Measurements from ENCODE around the gene MROH7. TPM values are rescaled to one million over a fixed set of nuclear protein-coding genes. Genes with fewer than 3 reads are reported as not detected.

The MROH7 gene
- total RNA-seq, 1 experiment from 2014 or later: not detected

DNA sequence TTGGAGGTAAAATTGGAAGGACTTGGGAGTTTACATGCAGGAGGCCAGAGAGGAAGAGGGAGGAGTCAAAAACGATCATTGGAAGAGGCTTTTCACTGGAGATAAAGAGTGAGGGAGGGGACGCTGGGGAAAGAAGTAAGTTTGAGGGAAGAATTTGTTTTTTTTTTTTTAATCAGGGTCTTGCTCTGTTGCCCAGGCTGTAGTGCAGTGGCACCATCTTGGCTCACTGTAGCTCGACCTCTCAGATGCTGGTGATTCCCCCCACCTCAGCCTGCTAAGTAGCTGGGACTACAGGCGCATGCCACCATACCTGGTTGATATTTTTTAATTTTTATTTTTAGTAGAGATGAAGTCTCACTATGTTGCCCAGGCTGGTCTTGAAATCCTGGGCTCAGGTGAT, 1.2 kb upstream of the MROH7 start:
- Mint-ChIP-seq H3K4me3 (ENCODE audit: unreplicated experiment) (no peak overlapping the region), H3K9me3 (ENCODE audit: unreplicated experiment) (peaks cover 9% of the 10 kb centered on the region), H3K27ac (ENCODE audit: low read depth, unreplicated experiment) (no peak overlapping the region), H3K4me1 (ENCODE audit: insufficient read depth, unreplicated experiment) (no peaks in the 10 kb centered on the region), H3K36me3 (ENCODE audit: insufficient read depth, unreplicated experiment) (no peaks in the 10 kb centered on the region), H3K27me3 (ENCODE audit: insufficient read depth, unreplicated experiment) (no peaks in the 10 kb centered on the region)
- intact Hi-C loops (cut with micrococcal nuclease): no loop called here
- BruUV-seq (replicated peaks): no TSS peak
- TF ChIP-seq, protein P1, sequence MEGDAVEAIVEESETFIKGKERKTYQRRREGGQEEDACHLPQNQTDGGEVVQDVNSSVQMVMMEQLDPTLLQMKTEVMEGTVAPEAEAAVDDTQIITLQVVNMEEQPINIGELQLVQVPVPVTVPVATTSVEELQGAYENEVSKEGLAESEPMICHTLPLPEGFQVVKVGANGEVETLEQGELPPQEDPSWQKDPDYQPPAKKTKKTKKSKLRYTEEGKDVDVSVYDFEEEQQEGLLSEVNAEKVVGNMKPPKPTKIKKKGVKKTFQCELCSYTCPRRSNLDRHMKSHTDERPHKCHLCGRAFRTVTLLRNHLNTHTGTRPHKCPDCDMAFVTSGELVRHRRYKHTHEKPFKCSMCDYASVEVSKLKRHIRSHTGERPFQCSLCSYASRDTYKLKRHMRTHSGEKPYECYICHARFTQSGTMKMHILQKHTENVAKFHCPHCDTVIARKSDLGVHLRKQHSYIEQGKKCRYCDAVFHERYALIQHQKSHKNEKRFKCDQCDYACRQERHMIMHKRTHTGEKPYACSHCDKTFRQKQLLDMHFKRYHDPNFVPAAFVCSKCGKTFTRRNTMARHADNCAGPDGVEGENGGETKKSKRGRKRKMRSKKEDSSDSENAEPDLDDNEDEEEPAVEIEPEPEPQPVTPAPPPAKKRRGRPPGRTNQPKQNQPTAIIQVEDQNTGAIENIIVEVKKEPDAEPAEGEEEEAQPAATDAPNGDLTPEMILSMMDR (IDR thresholded peaks at IDR 0.05; ENCODE audit: unreplicated experiment): no peak
- CTCF ChIA-PET: no interaction called here
- POLR2A ChIA-PET: interaction anchor here (1.2 kb wide), 1 partner anchor 22 kb away, joined by 3 read pairs; no protein-coding TSS in a partner anchor
- DNase-seq (ENCODE audit: unreplicated experiment): no peak

DNA sequence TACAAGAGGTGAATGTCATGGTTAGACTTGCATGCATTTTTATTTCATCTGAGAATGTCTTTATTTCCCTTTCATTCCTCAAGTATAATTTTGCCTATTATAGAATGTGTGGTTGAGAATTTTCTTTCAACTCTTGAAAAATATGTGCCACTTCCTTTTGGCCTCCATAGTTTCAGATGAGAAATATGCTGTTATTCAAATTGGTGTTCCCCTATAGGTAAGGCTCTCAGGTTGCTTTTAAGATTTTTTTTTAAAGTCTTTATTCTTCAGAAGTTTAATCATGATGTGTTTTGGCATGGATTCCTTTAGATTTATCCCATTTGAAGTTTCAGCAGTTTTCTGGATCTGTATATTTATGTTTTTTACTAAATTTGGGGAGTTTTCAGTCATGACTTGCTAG, 2.1 kb downstream of the MROH7 start:
- ChIA-PET CTCF (interaction anchor here (0.6 kb wide), 1 partner anchor 36 kb away, joined by 3 read pairs; no protein-coding TSS in a partner anchor), POLR2A (no interaction called here)
- Mint-ChIP-seq H3K4me3 (ENCODE audit: unreplicated experiment) (no peak overlapping the region), H3K27ac (ENCODE audit: low read depth, unreplicated experiment) (no peak overlapping the region), H3K27me3 (ENCODE audit: insufficient read depth, unreplicated experiment) (peaks cover 3% of the 10 kb centered on the region), H3K4me1 (ENCODE audit: insufficient read depth, unreplicated experiment) (no peaks in the 10 kb centered on the region), H3K36me3 (ENCODE audit: insufficient read depth, unreplicated experiment) (no peaks in the 10 kb centered on the region), H3K9me3 (ENCODE audit: unreplicated experiment) (peaks cover 9% of the 10 kb centered on the region)
- DNase-seq (ENCODE audit: unreplicated experiment): no peak
- TF ChIP-seq, protein P1 (IDR thresholded peaks at IDR 0.05; ENCODE audit: unreplicated experiment): no peak
- no TSS peak for BruUV-seq (replicated peaks)
- intact Hi-C loops (cut with micrococcal nuclease): no loop called here

DNA sequence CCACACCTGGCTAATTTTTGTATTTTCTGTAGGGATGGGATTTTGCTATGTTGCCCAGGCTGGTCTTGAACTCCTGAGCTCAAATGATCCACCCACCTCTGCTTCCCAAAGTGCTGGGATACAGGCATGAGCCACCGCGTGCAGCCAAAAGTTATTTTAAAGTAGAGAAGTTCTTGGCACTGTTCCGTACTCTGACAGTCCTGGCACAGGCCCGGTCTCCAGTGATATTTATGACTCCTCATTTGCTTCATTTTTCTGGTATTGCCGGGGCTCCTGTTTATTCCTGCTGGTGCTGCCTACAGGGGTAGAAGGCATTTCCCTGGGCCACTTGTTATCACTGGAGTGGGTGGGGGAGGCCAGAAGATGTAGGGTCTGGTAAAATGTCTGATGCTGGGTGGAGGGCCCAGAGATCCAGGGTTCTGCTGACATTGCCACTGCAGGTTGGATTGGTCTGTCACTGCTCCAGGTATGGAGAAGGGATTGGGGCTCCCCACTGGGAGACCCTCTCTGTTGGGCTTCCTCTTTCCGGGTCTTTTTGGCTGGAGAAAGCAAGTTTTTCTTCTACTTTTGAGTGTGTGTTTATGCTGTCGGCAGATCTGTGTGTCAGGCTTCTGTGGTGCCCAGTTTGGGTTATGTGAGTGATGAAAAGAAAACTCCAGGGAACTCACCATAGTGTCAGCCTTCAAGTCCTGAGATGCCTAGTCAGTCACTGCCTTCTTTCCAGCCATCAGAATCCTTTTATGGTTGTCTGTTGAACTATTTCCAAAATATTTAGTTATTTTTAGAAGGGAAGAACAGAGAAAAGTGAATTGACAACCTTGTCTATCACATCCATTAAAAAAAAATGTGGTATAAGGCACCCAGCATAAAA, 4.5 kb downstream of the MROH7 start:
- POLR2A ChIA-PET: no interaction called here
- Mint-ChIP-seq H3K9me3 (ENCODE audit: unreplicated experiment) (peaks cover 9% of the 10 kb centered on the region), H3K27ac (ENCODE audit: low read depth, unreplicated experiment) (no peak overlapping the region), H3K27me3 (ENCODE audit: insufficient read depth, unreplicated experiment) (peaks cover 26% of the 10 kb centered on the region), H3K36me3 (ENCODE audit: insufficient read depth, unreplicated experiment) (no peaks in the 10 kb centered on the region), H3K4me3 (ENCODE audit: unreplicated experiment) (no peak overlapping the region), H3K4me1 (ENCODE audit: insufficient read depth, unreplicated experiment) (no peaks in the 10 kb centered on the region)
- TF ChIP-seq, protein P1 (IDR thresholded peaks at IDR 0.05; ENCODE audit: unreplicated experiment): no peak
- CTCF ChIA-PET: interaction anchor here (1.0 kb wide), 1 partner anchor 11 kb away, joined by 3 read pairs; no protein-coding TSS in a partner anchor
- BruUV-seq (replicated peaks): no TSS peak
- DNase-seq (ENCODE audit: unreplicated experiment): no peak
- intact Hi-C loops (cut with micrococcal nuclease): no loop called here

DNA sequence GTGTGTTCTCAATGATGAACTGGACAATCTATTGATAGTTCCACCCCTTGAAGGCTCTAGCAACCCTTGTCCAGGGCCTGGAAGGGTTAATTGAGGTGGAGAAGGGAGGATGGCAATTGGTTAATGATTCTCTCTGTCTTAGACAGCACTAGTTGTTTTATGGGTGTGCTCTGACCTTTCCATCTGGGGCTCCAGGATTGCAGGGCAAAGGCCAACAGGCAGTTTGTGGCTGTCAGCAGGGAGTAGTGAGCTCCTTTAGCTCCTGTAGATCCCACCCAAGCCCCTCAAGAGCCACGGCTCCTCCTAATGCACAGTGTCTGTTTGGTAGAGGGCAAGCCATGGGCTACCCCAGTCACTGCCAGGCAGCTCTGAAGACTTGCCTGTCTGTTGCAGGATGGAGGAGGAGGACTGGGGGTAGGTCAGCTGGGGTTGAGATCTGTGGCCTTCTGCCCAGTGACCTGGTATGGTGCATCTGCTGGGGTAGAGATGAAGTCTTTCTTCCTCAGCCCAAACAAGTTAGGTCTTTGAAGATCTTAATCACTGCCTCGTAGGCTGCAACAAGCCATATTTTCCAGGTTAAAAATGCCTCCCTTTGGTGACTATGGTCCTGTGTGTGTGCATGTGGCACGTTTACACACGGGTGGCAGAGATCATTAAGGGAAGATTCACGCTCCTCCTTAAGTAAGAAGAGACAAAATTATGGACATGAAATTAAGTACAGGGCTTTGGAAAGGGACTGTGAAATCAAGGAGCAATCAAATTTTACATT, 7.7 kb downstream of the MROH7 start:
- TF ChIP-seq, protein P1 (IDR thresholded peaks at IDR 0.05; ENCODE audit: unreplicated experiment): no peak
- no peak for DNase-seq (ENCODE audit: unreplicated experiment)
- intact Hi-C loops (cut with micrococcal nuclease): no loop called here
- no peaks in the 10 kb centered on the region for H3K9me3 Mint-ChIP-seq (ENCODE audit: unreplicated experiment)
- H3K4me3 Mint-ChIP-seq (ENCODE audit: unreplicated experiment): no peak overlapping the region
- POLR2A ChIA-PET: interaction anchor here (0.7 kb wide), 1 partner anchor 37 kb away, joined by 3 read pairs; no protein-coding TSS in a partner anchor
- no peaks in the 10 kb centered on the region for H3K4me1 Mint-ChIP-seq (ENCODE audit: insufficient read depth, unreplicated experiment)
- CTCF ChIA-PET: no interaction called here
- H3K36me3 Mint-ChIP-seq (ENCODE audit: insufficient read depth, unreplicated experiment): no peaks in the 10 kb centered on the region
- H3K27ac Mint-ChIP-seq (ENCODE audit: low read depth, unreplicated experiment): no peak overlapping the region
- peaks cover 34% of the 10 kb centered on the region for H3K27me3 Mint-ChIP-seq (ENCODE audit: insufficient read depth, unreplicated experiment)
- BruUV-seq (replicated peaks): no TSS peak
